ENCODE results near the gene PPP1R3F. TPM values are rescaled to one million over a fixed set of nuclear protein-coding genes. Genes with fewer than 3 reads are reported as not detected.

Gene PPP1R3F
- total RNA-seq, 1 experiment from 2014 or later = 7.3 TPM

- Histone ChIP-seq H4K91ac (ENCODE audit: insufficient read length, low read depth, low read length) (no peak overlapping the region), H3K79me2 (ENCODE audit: insufficient read depth, low read length) (no peaks in the 10 kb centered on the region), H3K14ac (ENCODE audit: insufficient read depth, low read length) (no peak overlapping the region), H2BK20ac (ENCODE audit: low read depth, low read length, poor library complexity, severe bottlenecking) (no peak overlapping the region), H3K23me2 (ENCODE audit: insufficient read length, low read depth, low read length, poor library complexity, severe bottlenecking) (no peaks in the 10 kb centered on the region), H3K4me1 (ENCODE audit: insufficient read depth, low read length) (no peaks in the 10 kb centered on the region), H3K4ac (ENCODE audit: low read depth, low read length) (no peak overlapping the region), H3K18ac (ENCODE audit: insufficient read length, low read depth, low read length) (no peak overlapping the region), H2BK5ac (ENCODE audit: insufficient read length, low read length) (no peak overlapping the region), H3T11ph (ENCODE audit: low read length) (no peak overlapping the region), H3K79me1 (ENCODE audit: insufficient read depth, low read depth, low read length, poor library complexity, severe bottlenecking) (no peaks in the 10 kb centered on the region), H3K27me3 (ENCODE audit: insufficient read depth, low read length) (no peaks in the 10 kb centered on the region), H2AFZ (ENCODE audit: low read length) (no peak overlapping the region), H4K5ac (ENCODE audit: insufficient read length, low read depth, low read length) (no peak overlapping the region), H3K4me2 (ENCODE audit: insufficient read depth, insufficient read length, low read length) (no peak overlapping the region), H3K9ac (ENCODE audit: extremely low read depth, insufficient read length, low read length) (no peak overlapping the region), H2AK5ac (ENCODE audit: insufficient read length, low read length) (no peak overlapping the region), H2BK120ac (ENCODE audit: low read depth, low read length, poor library complexity, severe bottlenecking) (no peak overlapping the region), H3K27ac (ENCODE audit: insufficient read length, low read depth, low read length) (no peak overlapping the region), H3K56ac (ENCODE audit: insufficient read length, low read depth, low read length) (no peak overlapping the region), H4K20me1 (ENCODE audit: control insufficient read depth, insufficient read depth, insufficient read length) (no peaks in the 10 kb centered on the region), H2BK15ac (ENCODE audit: low read depth, low read length) (no peak overlapping the region), H3K9me3 (ENCODE audit: control insufficient read depth, low read depth, low read length) (peaks cover 26% of the 10 kb centered on the region), H2BK12ac (ENCODE audit: insufficient read length, low read depth, low read length) (no peak overlapping the region), H4K8ac (replicated peaks; ENCODE audit: insufficient read length, low read depth, low read length) (no peak overlapping the region), H3K23ac (ENCODE audit: insufficient read length, low read depth, low read length) (no peak overlapping the region)
- Mint-ChIP-seq H3K27me3 (ENCODE audit: low read depth) (peaks cover 17% of the 10 kb centered on the region), H3K27ac (no peak overlapping the region), H3K4me1 (peaks cover 15 to 16% of the 10 kb centered on the region in 2 experiments), H3K36me3 (ENCODE audit: insufficient read depth in 1 of 3, low read depth in 3 of 3) (peaks cover 5 to 11% (median 8%) of the 10 kb centered on the region in 3 experiments), H3K9me3 (peaks cover 82 to 84% of the 10 kb centered on the region in 2 experiments), H3K4me3 (no peak overlapping the region)
- no CpG with 5 or more reads among the region's 10 CpGs for WGBS (ENCODE audit: extremely low coverage, insufficient read length, low lambda C conversion rate)
- TF ChIP-seq CTCF (conservative IDR thresholded peaks at IDR 0.05) = no peak
- no peak for DNase-seq
Measured at GRCh38 chrX:49263631-49264030, 6.0 kb upstream of the PPP1R3F start.

Measured in H9 (cell line).